Heart right ventricle (tissue), 16 donors: ENCODE measurements around the gene ZFAND3. TPM values are rescaled to one million over a fixed set of nuclear protein-coding genes. Genes with fewer than 3 reads are reported as not detected.
A peak's percentile ranks its signal among the peaks of the same experiment; 100 is the strongest.

Experiments used
- ATAC-seq, 8 donors: fragments of 200-7000 bp; cut with Tn5 transposase; one replicate each; pipeline ENCODE4 v1.9.1; 2020; ENCODE audit warnings: mild to moderate bottlenecking in 8 of 8, moderate library complexity in 8 of 8, moderate number of reproducible peaks in 1 of 8
- DNase-seq, 2 donors: peaks; one replicate each; pipeline ENCODE4 v3.0.0-alpha.2; 2020
- H3K27ac ChIP-seq, 10 donors: fragments of 200-600 bp; sonication (generic) in 2 of 10; one replicate each; pipeline versions ENCODE4 v1.5.0 to v1.8.0; 2020 to 2022; ENCODE audit warnings: mild to moderate bottlenecking in 3 of 10
- H3K27me3 ChIP-seq, 7 donors: fragments of 200-600 bp; one replicate each; pipeline ENCODE4 v1.8.0; 2021 to 2022; ENCODE audit warnings: mild to moderate bottlenecking in 2 of 7
- H3K36me3 ChIP-seq, 9 donors: fragments of 200-600 bp; sonication (generic) in 1 of 9; one replicate each; pipeline versions ENCODE4 v1.5.0 to v1.8.0; 2020 to 2022; ENCODE audit warnings: mild to moderate bottlenecking in 2 of 9
- H3K4me1 ChIP-seq, 9 donors: fragments of 200-600 bp; sonication (generic) in 1 of 9; one replicate each; pipeline versions ENCODE4 v1.5.0 to v1.8.0; 2020 to 2022; ENCODE audit warnings: mild to moderate bottlenecking in 4 of 9
- H3K4me3 ChIP-seq, 10 donors: fragments of 200-600 bp; sonication (generic) in 2 of 10; one replicate each; pipeline versions ENCODE4 v1.5.0 to v1.8.0; 2020 to 2022; ENCODE audit warnings: mild to moderate bottlenecking in 7 of 10, moderate library complexity in 2 of 10
- H3K9me3 ChIP-seq, 11 donors: fragments of 200-600 bp in 10 of 11; sonication (generic) in 2 of 11; one replicate each; pipeline versions ENCODE4 v1.5.0 to v1.8.0; 2013 to 2022; ENCODE audit warnings: mild to moderate bottlenecking in 2 of 11, control low read depth in 1 of 11, moderate library complexity in 1 of 11
- WGBS, 2 donors: extraction: QIAGEN DNeasy Blood & Tissue Kit; methylation state at CpG; one replicate each; pipeline ENCODE4 v1.1.7; 2013; ENCODE audit warnings: inconsistent platforms in 1 of 2; 5-methylcytosine and 5-hydroxymethylcytosine counted together
- intact Hi-C, 10 donors: fragments of 100-400 bp; cut with DNase I; formaldehyde crosslinking; loops; one replicate each; pipeline versions ENCODE4 v1.11.1 to v1.14.2; 2022
- polyA plus RNA-seq, 2 donors: library from polyadenylated mRNA; stranded (reverse); fragments of 200-250 nt; gene quantifications; one replicate each; pipeline ENCODE4 v1.2.3, GENCODE V29; 2013
- total RNA-seq, 10 donors: library from RNA; stranded (reverse); fragmentation: NEBNext Ultra II Directional in 3 of 10; extraction: Animal tissue kit (Norgen Biotek cat#: 25700) in 3 of 10; gene quantifications; one replicate each; pipeline versions ENCODE4 v1.2.1 to v1.2.4, GENCODE V29; 2021 to 2023
- TF ChIP-seq, protein P1 (sequence below), 9 donors: fragments of 200-600 bp; sonication (generic) in 2 of 9; IDR thresholded peaks; one replicate each; pipeline versions ENCODE4 v1.5.0 to v1.8.0; 2021 to 2022; ENCODE audit warnings: antibody characterized with exemption in 9 of 9, mild to moderate bottlenecking in 5 of 9, moderate library complexity in 1 of 9
- donor health status: Arrhythmogenic right ventricular cardiomyopathy.
- donor health status: ischemic (EF 13 %, LVEDD 7.1; RV severe dilation, severe dysfunction).
- donor health status: healthy with polysubstance abuse.
- donor health status: DM: no; HTN: yes; CAD: no.
- donor health status: DM: no; HTN: no; CAD: no.
- donor health status: ischemic (EF 25% LVEDD 6.9; RV normal size, moderate dysfunction).
- donor health status: ischemic (EF 25% LVEDD 5.7; RV mildly dilated, moderate dysfunction).
- donor health status: healthy.
- donor health status: DM: yes; HTN: yes; CAD: no.
- donor health status: Ischemic cardiomyopathy.
- donor health status: ischemic (EF 35%, LVEDD 5.7; RV mildly dilated, moderate dysfunction).
- donor health status: nonischemic (EF 11% LVEDD 7.7; RV severe dilation, severe dysfunction).
- donor health status: DM: yes; HTN: yes; CAD: no.
- donor health status: PGD.
- donor health status: ischemic (EF 29% LVEDD 5.4; RV normal size, mild dysfunction).
- donor health status: nonischemic (EF 23%, LVEDD 6.1; RV moderate dilation, normal function).

Gene ZFAND3
- total and polyA plus RNA-seq, 12 donors: 24.4 to 123 (median 105) TPM

DNA sequence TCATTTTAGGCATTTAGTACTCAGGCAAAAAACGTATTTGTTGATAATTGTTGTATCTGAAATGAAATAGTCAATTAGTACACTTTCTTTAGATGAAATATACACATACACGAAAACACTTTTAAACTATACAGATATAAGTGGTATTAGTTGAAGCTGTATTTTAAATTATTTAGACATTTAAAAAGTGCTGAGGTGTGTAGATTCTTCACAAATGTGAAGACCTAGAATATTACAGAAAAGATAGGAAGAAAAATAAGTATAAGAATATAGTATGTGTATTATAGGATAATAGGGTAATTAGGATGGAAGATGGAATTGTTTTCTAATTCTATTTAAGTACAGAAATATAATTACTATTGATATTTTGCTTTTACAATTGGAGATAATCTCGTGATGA, 4.6 kb downstream of the ZFAND3 start:
- H3K9me3 ChIP-seq: no peaks in the 10 kb centered on the region
- TF ChIP-seq, protein P1, sequence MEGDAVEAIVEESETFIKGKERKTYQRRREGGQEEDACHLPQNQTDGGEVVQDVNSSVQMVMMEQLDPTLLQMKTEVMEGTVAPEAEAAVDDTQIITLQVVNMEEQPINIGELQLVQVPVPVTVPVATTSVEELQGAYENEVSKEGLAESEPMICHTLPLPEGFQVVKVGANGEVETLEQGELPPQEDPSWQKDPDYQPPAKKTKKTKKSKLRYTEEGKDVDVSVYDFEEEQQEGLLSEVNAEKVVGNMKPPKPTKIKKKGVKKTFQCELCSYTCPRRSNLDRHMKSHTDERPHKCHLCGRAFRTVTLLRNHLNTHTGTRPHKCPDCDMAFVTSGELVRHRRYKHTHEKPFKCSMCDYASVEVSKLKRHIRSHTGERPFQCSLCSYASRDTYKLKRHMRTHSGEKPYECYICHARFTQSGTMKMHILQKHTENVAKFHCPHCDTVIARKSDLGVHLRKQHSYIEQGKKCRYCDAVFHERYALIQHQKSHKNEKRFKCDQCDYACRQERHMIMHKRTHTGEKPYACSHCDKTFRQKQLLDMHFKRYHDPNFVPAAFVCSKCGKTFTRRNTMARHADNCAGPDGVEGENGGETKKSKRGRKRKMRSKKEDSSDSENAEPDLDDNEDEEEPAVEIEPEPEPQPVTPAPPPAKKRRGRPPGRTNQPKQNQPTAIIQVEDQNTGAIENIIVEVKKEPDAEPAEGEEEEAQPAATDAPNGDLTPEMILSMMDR (IDR thresholded peaks at IDR 0.05): no peak
- H3K4me3 ChIP-seq: no peak overlapping the region
- intact Hi-C loops: loop anchor here in 4 of 10 donors (5.0 to 10.0 kb wide), 5 partner anchors 33 to 191 kb away; no protein-coding TSS in a partner anchor
- no peaks in the 10 kb centered on the region for H3K27me3 ChIP-seq
- DNase-seq: no peak
- no peak for ATAC-seq
- H3K36me3 ChIP-seq: no peaks in the 10 kb centered on the region
- H3K27ac ChIP-seq: no peak overlapping the region
- WGBS, 2 donors: 82 to 87% methylated on average over 3 of the region's 3 CpGs
- peaks cover 13 to 88% (median 81%) of the 10 kb centered on the region in 9 donors for H3K4me1 ChIP-seq

DNA sequence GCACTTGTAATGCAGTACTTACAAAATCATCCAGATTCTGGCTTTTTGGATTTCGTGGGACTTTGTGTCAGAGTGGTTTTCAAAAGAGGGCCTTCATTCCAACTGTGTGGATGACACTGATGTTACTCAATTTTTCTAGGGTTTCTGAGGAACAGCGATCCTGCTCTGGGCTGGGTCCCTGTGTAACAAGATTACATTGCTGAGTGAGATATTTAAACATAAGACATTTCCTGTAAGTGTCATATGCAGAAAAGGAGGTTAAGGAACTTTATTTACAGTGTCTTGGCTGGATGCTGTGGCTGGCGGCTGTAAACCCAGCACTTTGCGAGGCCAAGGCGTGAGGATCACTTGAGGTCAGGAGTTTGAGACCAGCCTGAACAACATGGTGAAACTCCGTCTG, 6.7 kb downstream of the ZFAND3 start:
- Histone ChIP-seq H3K27ac (peak overlapping the region in 2 of 10 donors; percentile 54 to 56), H3K36me3 (no peaks in the 10 kb centered on the region), H3K27me3 (no peaks in the 10 kb centered on the region), H3K9me3 (no peaks in the 10 kb centered on the region), H3K4me1 (peaks cover 13 to 100% (median 95%) of the 10 kb centered on the region in 9 donors), H3K4me3 (no peak overlapping the region)
- intact Hi-C loops: loop anchor here in 3 of 10 donors (10.0 kb wide), 3 partner anchors 109 to 189 kb away; no protein-coding TSS in a partner anchor
- DNase-seq: no peak
- peak in 1 of 8 donors; percentile 56 for ATAC-seq
- TF ChIP-seq, protein P1 (IDR thresholded peaks at IDR 0.05): no peak
- 86 to 92% methylated on average over 6 of the region's 6 CpGs for WGBS, 2 donors

DNA sequence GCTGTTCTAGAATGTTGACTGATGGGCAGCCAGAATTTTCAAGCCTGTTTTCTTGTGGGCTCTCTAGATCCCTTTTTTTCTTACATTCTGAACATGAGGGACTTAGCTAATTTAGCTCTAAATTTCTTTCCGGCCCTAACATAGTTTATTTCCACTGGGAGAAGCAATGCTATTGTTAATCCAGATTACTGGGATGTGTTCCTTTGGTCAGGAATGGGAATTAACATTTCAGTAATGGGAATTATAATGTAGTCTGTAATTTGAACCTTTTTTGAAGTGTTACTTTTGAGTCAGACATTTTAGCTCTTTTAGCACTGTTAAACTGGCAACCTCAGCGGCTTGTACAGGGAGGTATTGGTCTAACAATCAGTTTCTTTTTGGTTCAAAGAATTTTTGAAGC, 7.5 kb downstream of the ZFAND3 start:
- Histone ChIP-seq H3K27ac (peak overlapping the region in 3 of 10 donors; percentile 7 to 56 (median 54)), H3K27me3 (no peaks in the 10 kb centered on the region), H3K4me1 (peaks cover 11 to 100% (median 95%) of the 10 kb centered on the region in 9 donors), H3K4me3 (no peak overlapping the region), H3K36me3 (no peaks in the 10 kb centered on the region), H3K9me3 (no peaks in the 10 kb centered on the region)
- no peak for DNase-seq
- intact Hi-C loops: loop anchor here in 3 of 10 donors (10.0 kb wide), 3 partner anchors 108 to 188 kb away; no protein-coding TSS in a partner anchor
- WGBS, 2 donors: 68 to 82% methylated on average over 2 of the region's 2 CpGs
- TF ChIP-seq, protein P1 (IDR thresholded peaks at IDR 0.05): no peak
- ATAC-seq: no peak

DNA sequence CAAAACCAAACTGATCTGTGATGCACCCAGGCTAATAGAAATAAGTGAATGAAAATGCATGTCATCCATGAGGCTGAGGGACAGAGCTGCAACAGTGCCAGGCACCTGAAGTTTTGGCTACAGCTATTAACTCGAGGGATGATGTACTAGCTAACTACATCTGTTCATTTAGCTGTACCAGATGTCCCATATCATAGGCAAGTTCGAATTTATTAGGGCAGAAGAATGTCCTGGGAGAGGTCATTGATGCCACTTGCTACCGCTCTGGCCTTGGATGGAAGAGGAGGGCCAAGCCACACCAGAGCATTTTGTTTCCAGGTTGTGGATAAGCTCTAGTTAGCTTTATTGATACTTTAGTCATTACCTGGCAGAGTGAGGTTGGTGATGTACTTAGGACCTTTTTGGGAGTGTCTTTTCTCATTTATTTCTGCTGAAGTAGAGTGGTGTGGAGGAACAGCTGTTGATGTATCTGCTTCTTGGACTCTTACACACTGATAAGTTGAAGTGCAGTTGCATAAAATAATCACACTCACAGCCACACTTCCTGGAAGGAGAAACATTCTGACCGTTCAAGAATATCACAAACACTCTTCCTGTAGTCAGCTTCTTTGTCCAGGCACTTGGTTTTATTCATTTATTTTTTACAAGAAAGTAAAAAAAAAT, 8.2 kb downstream of the ZFAND3 start:
- H3K27me3 ChIP-seq: no peaks in the 10 kb centered on the region
- H3K4me3 ChIP-seq: no peak overlapping the region
- intact Hi-C loops: loop anchor here in 3 of 10 donors (10.0 kb wide), 3 partner anchors 107 to 187 kb away; no protein-coding TSS in a partner anchor
- H3K4me1 ChIP-seq: peaks cover 11 to 100% (median 95%) of the 10 kb centered on the region in 9 donors
- TF ChIP-seq, protein P1 (IDR thresholded peaks at IDR 0.05): no peak
- peak overlapping the region in 2 of 10 donors; percentile 13 to 16 for H3K27ac ChIP-seq
- no peaks in the 10 kb centered on the region for H3K36me3 ChIP-seq
- ATAC-seq: peak in 3 of 8 donors; percentile 22 to 39 (median 37)
- H3K9me3 ChIP-seq: no peaks in the 10 kb centered on the region
- WGBS, 2 donors: 41 to 46% methylated on average over 4 of the region's 4 CpGs
- no peak for DNase-seq
